A549 treated with AZD9567 at 1 μM for 4 hours (cell line): ENCODE data around the gene MRPL34. TPM values are rescaled to one million over a fixed set of nuclear protein-coding genes. Genes with fewer than 3 reads are reported as not detected.

ENCODE experiments used
- total RNA-seq: library from RNA; stranded (reverse); fragments of 200-300 nt; extraction: Qiagen RNA extraction; gene quantifications from 5 replicates; pipeline ENCODE4 v1.2.3, GENCODE V29; 2022; ENCODE audit not compliant: insufficient read depth

Gene MRPL34
- 66.3 to 82.7 TPM (median 80.6 TPM) in 5 replicates for total RNA-seq

GRCh38 chr19:17305517-17306284 is at the start of gene MRPL34:
Gene MRPL34, plus strand, starts transcription at chr19:17305872. Its CDS starts 21 bp downstream, at chr19:17305893.

GRCh38 chr19:17264641-17264979 is 41.1 kb upstream of the MRPL34 start, which contains the start of gene USHBP1:
Gene USHBP1, minus strand, starts transcription at chr19:17264745. Its CDS starts 446 bp downstream, at chr19:17264299.

DNA sequence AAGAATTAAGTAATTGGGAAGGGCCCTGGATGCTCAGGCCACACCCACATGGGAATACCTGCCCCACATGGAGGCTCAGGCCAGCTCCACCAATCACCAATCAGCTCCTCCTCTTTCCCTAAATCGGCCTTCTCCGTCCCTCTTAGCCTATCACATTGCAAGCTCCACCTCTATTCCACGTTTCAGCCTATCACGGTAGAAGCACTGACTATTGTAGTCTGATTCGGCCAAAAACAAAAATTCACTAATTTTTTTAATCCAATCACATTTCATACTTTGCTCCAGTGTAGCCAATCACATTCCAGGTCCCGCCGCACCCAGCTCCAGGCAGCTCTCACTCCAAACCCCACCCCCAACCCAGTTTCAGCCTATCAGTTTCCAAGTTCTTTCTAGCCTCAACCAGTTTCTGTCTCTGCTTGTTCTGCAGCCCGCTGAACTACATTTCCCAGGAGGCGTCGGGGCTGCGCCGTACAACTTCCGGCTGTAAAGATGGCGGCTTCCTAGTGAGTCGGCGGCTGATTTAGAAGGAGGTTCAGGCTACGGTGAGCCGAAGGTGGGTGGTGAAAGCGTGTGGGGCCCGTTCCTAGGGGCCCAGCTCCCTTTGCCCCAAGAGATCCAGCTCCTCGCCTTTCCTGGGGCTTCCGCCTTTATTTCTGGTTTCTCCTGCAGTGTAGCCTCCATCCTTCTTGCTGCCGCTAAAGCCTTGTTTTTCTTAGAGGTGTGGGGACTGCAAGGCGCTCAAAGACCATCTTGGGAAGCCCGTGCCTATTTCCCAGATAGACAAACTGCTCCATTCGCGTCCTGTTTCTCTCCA is 38.5 kb upstream of the MRPL34 start, which contains the start of gene BABAM1:
TSS of gene BABAM1 (plus strand) at position 469 of the 814 bp plus-strand sequence. CDS start 1,364 bp downstream, outside the sequence.

GRCh38 chr19:17281391-17282304 is 24.0 kb upstream of the MRPL34 start, which contains the start of gene ANKLE1:
Gene ANKLE1, plus strand, starts transcription at chr19:17281901. Its CDS starts 20 bp downstream, at chr19:17281921.

DNA sequence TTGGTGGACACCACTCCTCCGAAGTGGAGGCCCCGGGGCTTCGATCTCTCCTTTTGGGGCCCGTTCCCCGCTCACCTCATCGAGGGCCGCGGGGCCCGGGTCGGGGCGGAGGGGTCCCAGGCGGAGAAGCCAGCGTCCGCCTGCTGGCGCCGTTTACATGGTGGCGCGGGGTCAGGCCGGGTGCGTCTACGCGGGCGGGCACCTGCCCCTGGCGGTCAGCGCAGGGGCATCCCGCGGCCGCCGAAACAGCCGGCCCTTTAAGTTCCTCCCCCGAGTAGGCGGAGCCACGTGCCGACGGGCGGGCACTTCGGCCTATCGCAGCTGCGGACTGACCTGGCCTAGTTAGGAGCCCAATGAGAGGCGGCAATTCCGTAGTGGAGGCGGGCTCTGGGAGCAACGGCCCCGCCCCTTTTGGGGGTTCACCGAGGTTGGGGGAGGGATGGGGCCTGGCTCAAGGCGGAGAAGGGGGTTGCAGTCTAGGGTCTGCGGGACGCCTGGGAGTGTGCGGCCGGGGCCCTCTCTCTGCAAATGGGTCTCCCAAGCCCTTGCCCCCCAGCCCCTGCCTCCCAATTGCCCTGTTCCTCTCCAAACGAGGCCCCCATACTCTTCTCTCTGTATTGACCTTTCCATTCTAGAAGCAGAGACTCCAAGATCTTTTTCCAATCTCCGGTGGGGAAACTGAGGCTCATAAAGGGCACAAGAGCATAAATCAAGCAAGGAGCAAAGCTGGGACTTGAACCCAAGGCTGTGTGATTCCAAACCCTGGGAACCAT is 2.3 kb upstream of the MRPL34 start, which contains the start of gene ABHD8:
TSS of gene ABHD8 (minus strand) at position 259 of the 773 bp plus-strand sequence. CDS start 1,809 bp downstream, outside the sequence.

DNA sequence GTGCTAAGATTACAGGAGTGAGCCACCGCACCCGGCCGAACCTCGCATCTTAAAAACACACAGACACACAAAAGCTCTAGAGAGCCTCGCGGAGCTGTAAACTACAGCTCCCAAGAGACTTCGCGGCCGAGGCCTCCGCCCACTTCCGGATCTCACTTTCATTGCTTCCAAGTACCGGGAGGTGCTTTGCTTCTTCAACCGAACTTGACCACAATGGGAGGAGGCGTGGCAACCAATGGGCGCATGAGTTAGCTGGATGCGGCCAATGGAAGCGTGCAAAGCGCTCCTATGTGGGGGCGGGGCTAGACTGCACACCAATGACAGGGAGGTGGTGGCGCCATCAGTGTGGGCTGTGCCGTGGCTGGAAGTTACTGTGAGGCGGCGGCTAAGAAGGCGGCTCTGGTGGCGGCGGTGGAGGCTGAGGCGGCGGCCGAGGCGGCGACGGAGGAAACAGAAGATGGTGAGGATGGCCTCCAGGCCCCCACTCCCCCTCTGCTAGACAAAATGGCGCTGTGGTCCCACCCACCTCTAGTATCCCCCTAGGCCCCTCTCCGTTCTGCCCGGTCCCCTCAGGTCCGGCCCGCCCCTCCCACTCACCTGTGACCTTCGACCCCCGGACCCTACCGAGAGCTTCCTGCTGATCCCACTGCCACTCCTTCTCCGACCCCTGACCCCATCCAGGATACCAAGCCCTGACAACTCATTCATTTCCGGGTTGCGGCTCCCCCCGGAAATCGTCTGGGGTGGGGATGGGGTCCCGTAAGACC is 3.7 kb downstream of the MRPL34 start, which contains the start of gene DDA1:
TSS of gene DDA1 (plus strand) at position 366 of the 767 bp plus-strand sequence. CDS start at position 458, 92 bp downstream.

GRCh38 chr19:17334414-17335409 is 29.0 kb downstream of the MRPL34 start, which contains the start of gene ANO8:
Gene ANO8, minus strand, starts transcription at chr19:17334855. Its CDS starts 185 bp downstream, at chr19:17334670.

GRCh38 chr19:17336872-17337674 is 31.4 kb downstream of the MRPL34 start, which contains the start of gene GTPBP3:
Gene GTPBP3, plus strand, starts transcription at chr19:17337553. Its CDS starts 59 bp downstream, at chr19:17337612.

Other genes with a start within 250 kb of the MRPL34 start
- 13.9 to 17.0 TPM (median 16.7 TPM) in 5 replicates for gene HAUS8, start 230.4 kb upstream of the MRPL34 start, total RNA-seq
- gene MYO9B, start 230.1 kb upstream of the MRPL34 start, total RNA-seq: 28.5 to 34.4 TPM (median 32.3 TPM) in 5 replicates
- gene USE1, start 90.5 kb upstream of the MRPL34 start, total RNA-seq: 16.7 to 20.6 TPM (median 17.0 TPM) in 5 replicates
- 6.9 to 15.5 TPM (median 13.3 TPM) in 5 replicates for gene OCEL1, start 79.6 kb upstream of the MRPL34 start, total RNA-seq
- 22.5 to 59.0 TPM (median 52.2 TPM) in 5 replicates for gene NR2F6, start 60.0 kb upstream of the MRPL34 start, total RNA-seq
- not detected in 5 replicates for gene USHBP1, start 41.1 kb upstream of the MRPL34 start, total RNA-seq
- 59.0 to 77.0 TPM (median 61.0 TPM) in 5 replicates for gene BABAM1, start 38.4 kb upstream of the MRPL34 start, total RNA-seq
- gene ANKLE1, start 24.0 kb upstream of the MRPL34 start, total RNA-seq: 0.21 to 0.52 TPM (median 0.47 TPM) in 4 of 5 replicates, not detected in the other
- 2.6 to 5.2 TPM (median 2.8 TPM) in 5 replicates for gene ABHD8, start 2.4 kb upstream of the MRPL34 start, total RNA-seq
- 48.2 to 59.3 TPM (median 53.7 TPM) in 5 replicates for gene DDA1, start 3.7 kb downstream of the MRPL34 start, total RNA-seq
- 1.0 to 4.4 TPM (median 4.0 TPM) in 5 replicates for gene ANO8, start 29.0 kb downstream of the MRPL34 start, total RNA-seq
- gene GTPBP3, start 31.7 kb downstream of the MRPL34 start, total RNA-seq: 8.8 to 23.2 TPM (median 21.7 TPM) in 5 replicates
- gene PLVAP, start 71.5 kb downstream of the MRPL34 start, total RNA-seq: not detected in 5 replicates
- gene CCDC194, start 88.3 kb downstream of the MRPL34 start, total RNA-seq: not detected in 5 replicates
- 0.21 TPM in 1 of 5 replicates, not detected in the others for gene BST2, start 99.8 kb downstream of the MRPL34 start, total RNA-seq
- 6.5 to 39.6 TPM (median 37.4 TPM) in 5 replicates for gene MVB12A, start 114.2 kb downstream of the MRPL34 start, total RNA-seq
- 0.58 to 0.83 TPM (median 0.75 TPM) in 4 of 5 replicates, not detected in the other for gene TMEM221, start 142.8 kb downstream of the MRPL34 start, total RNA-seq
- not detected in 5 replicates for gene NXNL1, start 155.1 kb downstream of the MRPL34 start, total RNA-seq
- gene SLC27A1, start 164.7 kb downstream of the MRPL34 start, total RNA-seq: 2.6 to 3.0 TPM (median 2.7 TPM) in 5 replicates
- gene PGLS, start 205.8 kb downstream of the MRPL34 start, total RNA-seq: 49.7 to 75.8 TPM (median 74.2 TPM) in 5 replicates
- 58.7 to 70.7 TPM (median 66.4 TPM) in 5 replicates for gene COLGALT1, start 249.8 kb downstream of the MRPL34 start, total RNA-seq